Measurements from ENCODE around the gene PALD1. TPM values are rescaled to one million over a fixed set of nuclear protein-coding genes. Genes with fewer than 3 reads are reported as not detected.

The PALD1 gene
- total and polyA plus RNA-seq, 9 of the 15 experiments (the other 6 are each of a cell fraction or from before 2014, with no cell fraction given) = 0.03 to 0.29 (median 0.09) TPM; not detected in 2

- Histone ChIP-seq H3K27me3 (ENCODE audit: control insufficient read depth in 2 of 2, insufficient read depth in 2 of 2, low read length in 2 of 2) (peaks cover 34 to 74% of the 10 kb centered on the region in 2 experiments), H3K27ac (ENCODE audit: extremely low read depth, low read depth, low read length) (no peak overlapping the region), H3K79me2 (ENCODE audit: control insufficient read depth, insufficient read depth, low read length) (no peaks in the 10 kb centered on the region), H3K4me2 (ENCODE audit: insufficient read depth, low read length) (no peak overlapping the region), H3K4me1 (replicated peaks in 1 of 2; ENCODE audit: control insufficient read depth in 2 of 2, insufficient read depth in 2 of 2, low read length in 2 of 2) (peaks cover 0 to 5% of the 10 kb centered on the region in 2 experiments; a peak in 1 of 5 replicates), H3K9ac (ENCODE audit: insufficient read depth in 1 of 2, low read depth in 2 of 2, low read length in 2 of 2) (no peak overlapping the region), H3K36me3 (ENCODE audit: control insufficient read depth, insufficient read depth, low read length) (no peaks in the 10 kb centered on the region), H3K9me1 (ENCODE audit: control insufficient read depth, insufficient read depth, low read length) (no peaks in the 10 kb centered on the region), H3K4me3 (no peak overlapping the region), H2AFZ (ENCODE audit: low read depth, low read length) (no peak overlapping the region), H4K20me1 (replicated peaks; ENCODE audit: control insufficient read depth, insufficient read depth, low read length) (no peaks in the 10 kb centered on the region), H3K9me3 (replicated peaks; ENCODE audit: control insufficient read depth, insufficient read depth, low read depth, low read length) (no peaks in the 10 kb centered on the region)
- ChIA-PET CTCF (ENCODE audit: low intra/inter-chr PET ratio) (no interaction called here), POLR2A (interaction anchor here (1.1 kb wide), 1 partner anchor 9 kb away, joined by 3 read pairs; no protein-coding TSS in a partner anchor)
- ATAC-seq (peak; percentile 19; the same call in 1 of the 3 replicates), DNase-seq (ENCODE audit: extremely low read depth in 1 of 4, low spot score in 3 of 4) (no peak), FAIRE-seq (no peak)
- in situ Hi-C loops (cut with MboI) = no loop called here
- TF ChIP-seq RBM25 (IDR thresholded peaks at IDR 0.05; ENCODE audit: low read depth, low read length, severe bottlenecking) (no peak), THRA (IDR thresholded peaks at IDR 0.05) (no peak), TRIM25 (IDR thresholded peaks at IDR 0.05; ENCODE audit: borderline replicate concordance) (no peak), EP400 (IDR thresholded peaks at IDR 0.05) (no peak), YBX1 (IDR thresholded peaks at IDR 0.05) (no peak), CBFA2T2 (conservative IDR thresholded peaks at IDR 0.05) (no peak), KDM4B (IDR thresholded peaks at IDR 0.05; ENCODE audit: borderline replicate concordance in 2 of 2, low read depth in 1 of 2) (no peak), SRSF1 (IDR thresholded peaks at IDR 0.05; ENCODE audit: low read depth, low read length) (no peak), ZBTB12 (CRISPR knock-in tag; IDR thresholded peaks at IDR 0.05) (no peak), ZNF280B (CRISPR knock-in tag; IDR thresholded peaks at IDR 0.05) (no peak), PRPF4 (IDR thresholded peaks at IDR 0.05; ENCODE audit: insufficient read depth, low read depth, low read length, poor library complexity, severe bottlenecking) (no peak), RBFOX2 (IDR thresholded peaks at IDR 0.05; ENCODE audit: low read depth, low read length) (no peak)
- intact Hi-C loops (cut with micrococcal nuclease) = no loop called here
- BruUV-seq (replicated peaks) = no TSS peak
- WGBS (ENCODE audit: insufficient coverage, low coverage, missing lambda C conversion rate) = 20% methylated on average over 9 of the region's 9 CpGs
Measured at GRCh38 chr10:70500368-70500767, 21.8 kb downstream of the PALD1 start.
